Measurements from ENCODE around the gene PCBP3. TPM values are rescaled to one million over a fixed set of nuclear protein-coding genes. Genes with fewer than 3 reads are reported as not detected.

PCBP3 gene
- total RNA-seq, 2 donors from 2014 or later = 11.6 to 16.5 TPM

GRCh38 chr21:45899317-45900033, 255.9 kb downstream of the PCBP3 start:
- no peaks in the 10 kb centered on the region for H3K4me1 Mint-ChIP-seq
- no peak overlapping the region for H3K4me3 Mint-ChIP-seq
- H3K36me3 Mint-ChIP-seq (ENCODE audit: low read depth) = no peaks in the 10 kb centered on the region
- no peaks in the 10 kb centered on the region for H3K9me3 Mint-ChIP-seq
- no peaks in the 10 kb centered on the region for H3K27me3 Mint-ChIP-seq
- H3K27ac Mint-ChIP-seq = no peak overlapping the region
- ATAC-seq (replicated peaks) = peak; percentile 88

DNA sequence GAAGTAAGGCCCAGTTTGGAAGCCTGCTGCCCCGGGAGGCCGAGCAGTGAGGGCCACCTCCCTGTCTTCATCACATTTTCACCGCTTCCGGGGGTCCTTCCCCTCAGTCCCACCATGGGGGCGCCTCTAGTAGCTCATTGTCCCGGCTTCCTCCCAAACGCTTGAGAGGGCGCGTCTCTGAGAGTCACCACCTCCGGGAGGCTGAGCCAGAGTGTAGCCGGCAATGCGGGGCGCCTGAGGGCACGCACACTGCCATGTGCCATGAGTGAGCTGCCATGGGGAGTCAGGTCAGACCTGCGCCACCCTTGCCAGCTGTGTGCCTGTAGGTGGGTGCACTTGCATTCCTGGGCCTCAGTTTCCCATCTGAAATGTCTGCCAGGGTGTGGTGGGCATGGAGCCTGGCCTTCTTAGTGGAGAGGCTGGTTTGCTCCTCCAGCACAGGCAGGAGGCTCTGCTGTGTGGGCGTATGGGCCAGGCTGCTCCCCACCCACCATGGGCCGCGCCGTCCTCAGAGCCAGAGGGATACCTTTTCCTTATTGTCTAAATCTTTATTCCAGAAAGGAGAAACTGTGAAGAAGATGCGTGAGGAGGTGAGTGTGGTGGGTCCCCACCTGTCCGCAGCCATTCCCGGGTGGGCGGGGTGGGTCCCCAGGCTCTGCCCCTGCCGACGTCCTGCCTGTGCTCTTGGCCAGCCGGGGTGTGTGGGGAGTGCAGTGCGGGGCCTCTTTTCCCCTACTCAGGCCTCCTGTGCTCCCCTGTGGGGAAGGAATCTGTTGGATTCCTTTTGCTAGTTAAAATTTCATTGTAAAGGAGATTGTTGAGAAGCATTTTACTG, 256.7 kb downstream of the PCBP3 start:
- Mint-ChIP-seq H3K27me3 (no peaks in the 10 kb centered on the region), H3K36me3 (ENCODE audit: low read depth) (no peaks in the 10 kb centered on the region), H3K4me3 (no peak overlapping the region), H3K4me1 (no peaks in the 10 kb centered on the region), H3K9me3 (no peaks in the 10 kb centered on the region), H3K27ac (no peak overlapping the region)
- ATAC-seq (replicated peaks) = no peak

GRCh38 chr21:45901061-45901690, 257.7 kb downstream of the PCBP3 start:
- Mint-ChIP-seq H3K4me3 (no peak overlapping the region), H3K27me3 (no peaks in the 10 kb centered on the region), H3K27ac (no peak overlapping the region), H3K9me3 (no peaks in the 10 kb centered on the region), H3K36me3 (ENCODE audit: low read depth) (no peaks in the 10 kb centered on the region), H3K4me1 (no peaks in the 10 kb centered on the region)
- no peak for ATAC-seq (replicated peaks)

- Mint-ChIP-seq H3K9me3 (no peaks in the 10 kb centered on the region), H3K36me3 (ENCODE audit: low read depth) (no peaks in the 10 kb centered on the region), H3K27me3 (no peaks in the 10 kb centered on the region), H3K27ac (no peak overlapping the region), H3K4me1 (no peaks in the 10 kb centered on the region), H3K4me3 (no peak overlapping the region)
- ATAC-seq (replicated peaks) = no peak
These were observed 258.9 kb downstream of the PCBP3 start for GRCh38 chr21:45902292-45902995.

- no peaks in the 10 kb centered on the region for H3K36me3 Mint-ChIP-seq (ENCODE audit: low read depth)
- H3K4me3 Mint-ChIP-seq = no peak overlapping the region
- no peaks in the 10 kb centered on the region for H3K4me1 Mint-ChIP-seq
- H3K27me3 Mint-ChIP-seq = no peaks in the 10 kb centered on the region
- H3K9me3 Mint-ChIP-seq = no peaks in the 10 kb centered on the region
- H3K27ac Mint-ChIP-seq = no peak overlapping the region
- ATAC-seq (replicated peaks) = no peak
These were observed 261.7 kb downstream of the PCBP3 start for GRCh38 chr21:45905196-45905595.

DNA sequence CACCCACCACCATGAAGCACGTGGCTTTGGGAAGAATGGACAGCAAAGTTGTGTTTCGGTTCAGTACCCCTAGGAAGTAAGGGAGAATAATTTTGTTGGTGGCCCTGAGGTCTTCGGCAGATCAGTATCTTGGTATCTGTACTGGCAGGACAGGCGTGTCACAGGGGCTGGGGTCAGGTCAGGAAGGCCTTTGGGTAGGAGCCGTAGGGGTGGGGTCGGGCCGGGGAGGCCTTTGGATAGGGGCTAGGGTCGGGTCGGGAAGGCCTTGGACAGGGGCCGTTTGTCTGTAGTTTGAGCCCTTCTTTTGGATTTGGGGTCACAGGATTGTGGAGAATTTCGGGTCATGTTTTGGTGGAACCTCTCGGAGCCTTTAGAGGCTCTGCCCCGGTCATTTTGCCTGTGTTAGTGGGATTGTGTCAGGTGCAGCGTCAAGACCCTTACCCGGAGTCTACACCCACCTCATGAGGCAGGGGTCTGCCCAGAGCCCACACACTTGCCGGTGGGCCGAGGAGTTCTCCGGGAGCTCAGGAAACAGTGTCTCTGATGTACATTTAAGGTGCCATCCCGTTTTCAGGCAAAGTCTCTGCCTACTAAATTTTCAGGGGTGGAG, 262.8 kb downstream of the PCBP3 start:
- no peak overlapping the region for H3K4me3 Mint-ChIP-seq
- H3K9me3 Mint-ChIP-seq = no peaks in the 10 kb centered on the region
- no peak for ATAC-seq (replicated peaks)
- no peaks in the 10 kb centered on the region for H3K36me3 Mint-ChIP-seq (ENCODE audit: low read depth)
- no peak overlapping the region for H3K27ac Mint-ChIP-seq
- no peaks in the 10 kb centered on the region for H3K27me3 Mint-ChIP-seq
- H3K4me1 Mint-ChIP-seq = no peaks in the 10 kb centered on the region

DNA sequence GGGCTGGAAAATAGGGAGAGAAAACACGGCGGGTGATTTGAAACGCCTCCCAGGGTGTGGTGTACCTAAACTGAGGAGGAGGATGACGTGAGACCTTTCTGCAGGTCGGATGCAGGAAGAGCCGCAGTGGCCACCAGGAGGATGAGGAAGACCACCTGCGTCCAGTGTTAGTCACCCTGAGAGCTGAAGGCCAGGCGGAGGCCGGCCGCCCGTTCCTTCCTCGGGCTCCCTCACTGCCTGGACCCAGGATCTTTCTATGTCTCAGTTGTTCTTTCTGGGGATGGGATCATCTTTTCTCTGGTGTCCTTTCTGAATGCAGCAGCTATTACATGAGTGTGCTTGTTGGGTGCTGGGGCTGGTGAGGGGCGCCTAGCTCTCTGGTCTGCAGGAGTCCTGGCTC, 263.3 kb downstream of the PCBP3 start:
- H3K4me1 Mint-ChIP-seq = no peaks in the 10 kb centered on the region
- H3K27me3 Mint-ChIP-seq = no peaks in the 10 kb centered on the region
- no peak overlapping the region for H3K27ac Mint-ChIP-seq
- H3K9me3 Mint-ChIP-seq = no peaks in the 10 kb centered on the region
- no peaks in the 10 kb centered on the region for H3K36me3 Mint-ChIP-seq (ENCODE audit: low read depth)
- ATAC-seq (replicated peaks) = no peak
- no peak overlapping the region for H3K4me3 Mint-ChIP-seq

GRCh38 chr21:45908536-45909237, 265.2 kb downstream of the PCBP3 start:
- H3K4me3 Mint-ChIP-seq = no peak overlapping the region
- H3K36me3 Mint-ChIP-seq (ENCODE audit: low read depth) = no peaks in the 10 kb centered on the region
- no peaks in the 10 kb centered on the region for H3K4me1 Mint-ChIP-seq
- H3K27ac Mint-ChIP-seq = no peak overlapping the region
- no peak for ATAC-seq (replicated peaks)
- H3K9me3 Mint-ChIP-seq = no peaks in the 10 kb centered on the region
- H3K27me3 Mint-ChIP-seq = no peaks in the 10 kb centered on the region

GRCh38 chr21:45909238-45909988, 265.9 kb downstream of the PCBP3 start:
- no peaks in the 10 kb centered on the region for H3K4me1 Mint-ChIP-seq
- H3K27me3 Mint-ChIP-seq = no peaks in the 10 kb centered on the region
- no peak overlapping the region for H3K27ac Mint-ChIP-seq
- no peaks in the 10 kb centered on the region for H3K36me3 Mint-ChIP-seq (ENCODE audit: low read depth)
- ATAC-seq (replicated peaks) = no peak
- no peak overlapping the region for H3K4me3 Mint-ChIP-seq
- no peaks in the 10 kb centered on the region for H3K9me3 Mint-ChIP-seq

DNA sequence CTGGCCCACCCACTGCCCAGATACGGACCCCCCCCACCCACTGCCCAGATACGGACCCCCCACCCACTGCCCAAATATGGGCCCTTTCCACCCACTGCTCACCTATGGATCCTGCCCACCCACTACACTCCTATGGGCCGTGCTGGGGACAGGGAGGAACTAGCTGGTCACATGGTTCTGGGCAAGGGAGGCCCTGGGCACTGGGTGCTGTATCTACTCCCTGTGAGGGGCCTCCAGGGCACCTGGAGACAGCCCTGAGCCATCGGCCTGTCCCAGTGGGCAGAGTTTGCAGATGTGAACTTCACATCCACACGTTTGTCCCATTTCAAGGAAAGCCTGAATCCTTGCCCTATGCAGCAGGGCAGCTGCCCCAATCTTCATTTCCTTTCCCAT, 266.6 kb downstream of the PCBP3 start:
- no peak overlapping the region for H3K4me3 Mint-ChIP-seq
- H3K9me3 Mint-ChIP-seq = no peaks in the 10 kb centered on the region
- no peaks in the 10 kb centered on the region for H3K27me3 Mint-ChIP-seq
- H3K27ac Mint-ChIP-seq = no peak overlapping the region
- no peaks in the 10 kb centered on the region for H3K4me1 Mint-ChIP-seq
- no peak for ATAC-seq (replicated peaks)
- H3K36me3 Mint-ChIP-seq (ENCODE audit: low read depth) = no peaks in the 10 kb centered on the region

- Mint-ChIP-seq H3K9me3 (no peaks in the 10 kb centered on the region), H3K36me3 (ENCODE audit: low read depth) (no peaks in the 10 kb centered on the region), H3K4me3 (no peak overlapping the region), H3K27ac (no peak overlapping the region), H3K27me3 (no peaks in the 10 kb centered on the region), H3K4me1 (no peaks in the 10 kb centered on the region)
- no peak for ATAC-seq (replicated peaks)
These were observed 267.2 kb downstream of the PCBP3 start for GRCh38 chr21:45910548-45911221.

DNA sequence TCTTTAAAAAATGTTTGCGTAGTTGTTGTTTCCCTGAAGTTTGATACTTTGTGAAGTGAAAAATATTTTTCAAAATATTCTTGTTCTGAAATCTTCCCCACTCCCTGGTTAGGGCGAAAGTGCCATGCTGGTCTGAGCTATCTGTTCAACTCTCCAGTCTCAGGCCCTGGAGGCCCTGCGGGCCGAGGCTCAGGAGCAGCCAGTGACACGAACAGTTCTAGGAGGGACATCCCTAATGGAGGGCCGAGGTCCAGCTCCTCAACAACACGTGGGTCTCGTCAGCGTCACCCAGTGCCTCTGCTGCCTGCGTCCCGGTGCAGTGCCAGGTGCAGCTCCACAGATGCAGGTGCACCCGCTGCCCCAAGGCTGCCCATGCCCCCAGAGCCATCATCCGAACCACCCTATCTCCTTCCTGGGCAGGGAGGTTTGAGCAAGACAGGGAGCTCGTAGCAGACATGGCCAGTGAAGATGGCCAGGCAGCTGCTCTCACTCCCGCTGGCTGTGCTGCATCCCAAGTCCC, 268.3 kb downstream of the PCBP3 start:
- H3K4me3 Mint-ChIP-seq = no peak overlapping the region
- H3K36me3 Mint-ChIP-seq (ENCODE audit: low read depth) = no peaks in the 10 kb centered on the region
- no peaks in the 10 kb centered on the region for H3K4me1 Mint-ChIP-seq
- no peak overlapping the region for H3K27ac Mint-ChIP-seq
- ATAC-seq (replicated peaks) = no peak
- H3K9me3 Mint-ChIP-seq = no peaks in the 10 kb centered on the region
- H3K27me3 Mint-ChIP-seq = no peaks in the 10 kb centered on the region
